WI38 (cell line): Measurements from ENCODE around the gene CCDC154.

ENCODE experiments used
- H3K4me3 ChIP-seq: 2 replicates; pipeline ENCODE4 v1.5.1; 2011; ENCODE audit warnings: low read depth, mild to moderate bottlenecking, control low read depth, low read length
- TF ChIP-seq, protein P1 (sequence below): IDR thresholded peaks from 2 replicates; pipeline ENCODE4 v1.5.1; 2012; ENCODE audit warnings: low read depth, mild to moderate bottlenecking, control low read depth, low read length

Gene CCDC154

DNA sequence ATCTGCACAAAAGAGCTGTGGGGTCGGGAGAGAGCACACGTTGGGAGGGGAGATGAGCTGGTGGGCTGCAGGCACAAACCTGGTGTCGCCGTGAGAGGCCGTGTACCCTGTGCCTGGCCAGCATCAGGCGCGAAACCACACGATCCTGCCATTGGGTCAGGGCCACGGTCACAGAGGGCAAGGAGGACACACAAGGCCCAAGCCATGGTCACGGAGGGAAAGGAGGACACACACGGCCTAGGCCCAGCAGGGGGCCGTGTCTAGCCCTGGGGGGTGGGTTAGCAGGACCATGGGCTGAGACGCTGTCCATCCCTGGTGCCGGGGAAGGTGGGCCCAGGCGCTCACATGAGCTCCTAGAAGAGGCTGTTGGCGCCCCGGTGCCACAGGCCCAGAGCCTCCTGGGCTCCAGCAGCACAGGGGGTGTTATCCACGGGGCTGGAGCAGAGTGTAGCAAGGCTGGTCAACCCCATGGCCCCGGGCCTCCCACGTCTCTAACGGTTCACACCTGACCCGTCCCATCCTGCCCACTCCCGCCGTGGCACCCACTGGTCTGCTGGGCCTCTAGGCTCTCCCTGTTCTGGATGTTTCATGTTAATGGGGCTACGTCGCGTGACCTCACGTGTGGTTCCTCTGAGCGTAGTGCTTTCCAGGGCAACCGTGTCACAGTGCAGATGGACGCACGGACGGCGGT, 7.5 kb upstream of the CCDC154 start:
- no peak overlapping the region for H3K4me3 ChIP-seq
- TF ChIP-seq, protein P1, sequence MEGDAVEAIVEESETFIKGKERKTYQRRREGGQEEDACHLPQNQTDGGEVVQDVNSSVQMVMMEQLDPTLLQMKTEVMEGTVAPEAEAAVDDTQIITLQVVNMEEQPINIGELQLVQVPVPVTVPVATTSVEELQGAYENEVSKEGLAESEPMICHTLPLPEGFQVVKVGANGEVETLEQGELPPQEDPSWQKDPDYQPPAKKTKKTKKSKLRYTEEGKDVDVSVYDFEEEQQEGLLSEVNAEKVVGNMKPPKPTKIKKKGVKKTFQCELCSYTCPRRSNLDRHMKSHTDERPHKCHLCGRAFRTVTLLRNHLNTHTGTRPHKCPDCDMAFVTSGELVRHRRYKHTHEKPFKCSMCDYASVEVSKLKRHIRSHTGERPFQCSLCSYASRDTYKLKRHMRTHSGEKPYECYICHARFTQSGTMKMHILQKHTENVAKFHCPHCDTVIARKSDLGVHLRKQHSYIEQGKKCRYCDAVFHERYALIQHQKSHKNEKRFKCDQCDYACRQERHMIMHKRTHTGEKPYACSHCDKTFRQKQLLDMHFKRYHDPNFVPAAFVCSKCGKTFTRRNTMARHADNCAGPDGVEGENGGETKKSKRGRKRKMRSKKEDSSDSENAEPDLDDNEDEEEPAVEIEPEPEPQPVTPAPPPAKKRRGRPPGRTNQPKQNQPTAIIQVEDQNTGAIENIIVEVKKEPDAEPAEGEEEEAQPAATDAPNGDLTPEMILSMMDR, result no peak

DNA sequence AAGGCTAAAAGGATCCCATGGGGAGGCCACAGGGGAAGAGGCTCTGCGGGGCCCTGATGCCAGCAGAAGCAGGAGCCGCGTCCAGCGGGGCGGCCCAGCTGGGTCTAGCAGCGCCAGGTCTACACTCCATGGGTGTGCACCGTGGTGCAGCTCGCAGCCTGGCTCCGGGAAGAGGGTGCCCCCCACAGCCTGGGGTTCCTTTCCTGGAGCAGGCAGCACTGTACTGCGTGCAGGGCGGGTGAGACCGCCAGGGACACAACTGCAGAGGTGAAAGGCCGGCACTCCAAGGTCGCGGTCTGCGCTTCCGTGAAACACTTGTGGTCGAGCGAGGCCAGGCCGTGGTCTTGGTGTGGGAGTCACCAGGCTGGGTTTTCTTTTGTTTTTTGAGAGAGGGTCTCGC, 6.5 kb upstream of the CCDC154 start:
- TF ChIP-seq, protein P1, result no peak

DNA sequence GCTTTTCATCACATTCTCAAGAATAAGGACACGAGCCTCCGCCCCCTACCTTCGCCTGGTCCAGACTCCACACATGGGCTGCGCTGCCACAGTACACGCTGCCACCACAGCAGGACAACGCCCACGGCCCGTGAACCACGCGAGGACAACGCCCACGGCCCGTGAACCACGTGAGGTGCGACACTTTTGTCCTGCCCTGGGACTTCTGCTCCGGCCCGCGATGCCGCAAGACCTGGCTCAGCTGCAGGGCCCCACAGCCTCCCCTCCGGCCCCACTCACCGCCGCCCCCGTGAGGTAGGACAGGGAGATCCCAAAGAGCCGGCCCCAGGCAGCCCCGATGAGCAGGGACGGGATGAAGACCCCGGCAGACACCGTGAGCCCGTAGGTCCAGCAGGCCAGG, 5.9 kb upstream of the CCDC154 start:
- H3K4me3 ChIP-seq, result no peak overlapping the region
- TF ChIP-seq, protein P1, result no peak

More for the DNA sequence above, 6.5 kb upstream of the CCDC154 start:
- H3K4me3 ChIP-seq, result no peak overlapping the region

DNA sequence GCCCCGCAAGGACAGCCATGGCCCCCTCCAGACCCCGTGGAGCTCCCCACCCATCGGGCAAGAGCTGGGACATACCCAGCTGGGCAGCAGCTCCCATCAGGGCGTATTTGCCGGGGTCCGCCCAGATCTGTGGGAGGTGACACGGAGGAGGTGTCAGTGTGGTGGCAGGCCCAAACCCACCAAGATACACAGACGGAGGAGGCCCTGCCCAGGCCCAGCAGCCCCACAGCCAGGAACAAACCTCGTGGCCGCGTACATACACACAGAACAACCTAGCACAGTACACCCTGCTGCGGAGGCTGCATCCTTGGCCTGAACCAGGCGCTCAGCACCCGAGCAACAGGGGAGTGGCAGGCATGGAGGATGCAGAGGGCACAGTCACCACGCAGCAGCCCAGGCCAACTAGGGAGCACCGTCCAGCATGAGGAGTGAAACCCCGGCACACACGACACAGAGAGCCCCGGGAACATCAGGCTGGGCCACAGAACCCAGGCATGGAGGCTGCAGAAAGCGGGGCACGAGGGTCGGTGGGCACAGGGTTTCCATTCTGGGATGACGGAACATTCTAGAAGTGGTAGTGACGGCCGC, 4.9 kb upstream of the CCDC154 start:
- TF ChIP-seq, protein P1, result no peak
- H3K4me3 ChIP-seq, result no peak overlapping the region

DNA sequence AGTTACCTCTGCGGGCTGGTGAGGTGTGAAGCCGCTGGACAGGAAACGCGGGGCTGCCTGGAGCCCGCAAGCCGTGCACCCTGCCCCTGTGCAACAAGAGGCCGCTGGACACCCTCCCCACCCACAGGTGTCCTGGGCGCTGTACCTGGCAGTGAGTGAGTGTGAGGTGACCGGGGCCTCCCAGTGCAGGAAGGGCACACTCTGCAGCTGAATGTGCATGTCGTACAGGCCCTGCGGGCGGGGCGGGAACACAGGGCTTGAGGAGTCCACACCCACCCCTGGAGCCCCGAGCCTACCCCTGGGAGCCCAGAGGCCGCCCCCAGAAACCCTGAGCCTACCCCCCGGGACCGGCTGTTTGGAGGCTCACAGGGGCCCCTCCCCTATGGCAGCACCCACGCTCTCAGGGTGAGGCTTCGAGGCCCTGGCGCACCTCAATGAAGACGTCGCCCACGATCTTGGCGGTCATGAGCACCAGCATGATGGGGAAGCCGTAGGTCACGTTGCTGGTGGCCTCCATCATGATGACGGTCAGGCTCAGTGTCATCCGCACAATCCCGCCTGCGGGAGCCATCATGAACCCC, 4.3 kb upstream of the CCDC154 start:
- H3K4me3 ChIP-seq, result no peak overlapping the region
- TF ChIP-seq, protein P1, result no peak

DNA sequence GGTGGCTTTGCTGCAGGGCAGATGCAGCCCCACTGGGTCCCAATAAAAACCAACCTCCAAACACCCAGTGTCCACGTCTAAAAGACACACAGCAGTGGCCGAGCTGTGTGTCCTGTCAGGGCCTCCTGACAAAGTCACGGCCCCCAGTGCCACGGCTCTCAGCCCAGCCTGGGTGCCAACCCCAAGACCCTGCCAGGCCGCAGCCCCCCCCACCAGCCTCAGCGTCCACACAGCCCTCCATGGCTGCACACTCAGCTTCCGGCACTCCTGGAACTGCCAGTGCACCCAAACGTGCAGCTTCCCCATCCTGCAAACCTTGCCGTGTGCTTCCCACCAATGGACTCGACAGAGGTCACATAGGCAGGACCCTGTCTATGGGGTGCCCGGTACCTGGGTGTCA, 3.6 kb upstream of the CCDC154 start:
- no peak overlapping the region for H3K4me3 ChIP-seq
- TF ChIP-seq, protein P1, result no peak
